WTC11 (cell line): ENCODE results near the gene MYL11. TPM values are rescaled to one million over a fixed set of nuclear protein-coding genes. Genes with fewer than 3 reads are reported as not detected.

Experiments used
- ATAC-seq: fragments of 200-7000 bp; cut with Tn5 transposase; 2 replicates; pipeline ENCODE4 v1.10.0; 2021; ENCODE audit warnings: mild to moderate bottlenecking, moderate library complexity
- CTCF ChIA-PET: fragments of 300-600 bp; sonication (Branson Sonifier 250); formaldehyde crosslinking; loops from one replicate; lab custom pipeline; 2021; ENCODE audit warnings: antibody characterized with exemption; lab: Charles Lee
- POLR2A ChIA-PET: fragments of 350-600 bp; sonication (Branson Sonifier 250); formaldehyde crosslinking; loops from one replicate; lab custom pipeline; 2021; ENCODE audit warnings: antibody characterized with exemption; lab: Charles Lee
- DNase-seq: peaks from one replicate; pipeline ENCODE4 v3.0.0; 2021; ENCODE audit warnings: low spot score
- H3K27ac Mint-ChIP-seq: 2 replicates; pipeline ENCODE4 v1.8.0; 2021; ENCODE audit warnings: mixed read lengths
- H3K27me3 Mint-ChIP-seq: 2 replicates; pipeline ENCODE4 v1.8.0; 2021; ENCODE audit warnings: low read depth, mild to moderate bottlenecking, moderate library complexity, mixed read lengths
- H3K36me3 Mint-ChIP-seq: 2 replicates; pipeline ENCODE4 v1.8.0; 2021; ENCODE audit warnings: mixed read lengths
- H3K4me1 Mint-ChIP-seq: 2 replicates; pipeline ENCODE4 v1.8.0; 2022; ENCODE audit warnings: mixed read lengths
- H3K4me3 Mint-ChIP-seq: 2 replicates; pipeline ENCODE4 v1.8.0; 2021; ENCODE audit warnings: mild to moderate bottlenecking, moderate library complexity, mixed read lengths
- H3K9me3 Mint-ChIP-seq: 2 replicates; pipeline ENCODE4 v1.8.0; 2021; ENCODE audit warnings: mixed read lengths
- ARID4B ChIP-seq: sonication (generic); formaldehyde crosslinking; IDR thresholded peaks from 2 replicates; pipeline ENCODE4 v1.8.0; 2023; ENCODE audit warnings: missing genetic modification reagents, mild to moderate bottlenecking, borderline replicate concordance
- ATF1 ChIP-seq: sonication (generic); formaldehyde crosslinking; IDR thresholded peaks from 2 replicates; pipeline ENCODE4 v1.8.1; 2023; ENCODE audit warnings: mild to moderate bottlenecking, moderate library complexity, missing genetic modification reagents
- CTCF ChIP-seq: fragments of 200-600 bp; IDR thresholded peaks from 2 replicates; pipeline ENCODE4 v1.8.0; 2022; ENCODE audit warnings: antibody characterized with exemption
- E2F1 ChIP-seq: sonication (generic); formaldehyde crosslinking; IDR thresholded peaks from 2 replicates; pipeline ENCODE4 v1.8.0; 2022; ENCODE audit warnings: mild to moderate bottlenecking, missing genetic modification reagents
- E2F4 ChIP-seq: sonication (generic); formaldehyde crosslinking; IDR thresholded peaks from 2 replicates; pipeline ENCODE4 v1.8.1; 2022; ENCODE audit warnings: low read depth, mild to moderate bottlenecking, moderate library complexity, missing genetic modification reagents, borderline replicate concordance
- ELF4 ChIP-seq: sonication (generic); formaldehyde crosslinking; IDR thresholded peaks from 2 replicates; pipeline ENCODE4 v1.8.1; 2022; ENCODE audit warnings: low read depth, mild to moderate bottlenecking, moderate library complexity, missing genetic modification reagents
- ERG ChIP-seq: fragments of 250-450 bp; sonication (Bioruptor Pico); IDR thresholded peaks from 2 replicates; pipeline ENCODE4 v1.8.0; 2021; ENCODE audit warnings: mild to moderate bottlenecking
- FOXJ3 ChIP-seq: sonication (generic); formaldehyde crosslinking; IDR thresholded peaks from 2 replicates; pipeline ENCODE4 v1.9.0; 2021; ENCODE audit warnings: missing genetic modification reagents, mild to moderate bottlenecking, borderline replicate concordance
- NFYB ChIP-seq: sonication (generic); formaldehyde crosslinking; conservative IDR thresholded peaks from 2 replicates; pipeline ENCODE4 v1.8.0; 2022; ENCODE audit warnings: low read depth, missing genetic modification reagents
- total RNA-seq: library from RNA; stranded (reverse); gene quantifications from 3 replicates; pipeline ENCODE4 v1.2.3, GENCODE V29; 2021
- TF ChIP-seq, protein P1 (sequence below): sonication (generic); formaldehyde crosslinking; IDR thresholded peaks from 2 replicates; pipeline ENCODE4 v1.8.0; 2022; ENCODE audit warnings: mild to moderate bottlenecking, missing genetic modification reagents
- TF ChIP-seq, protein P2 (sequence below): fragments of 250-450 bp; sonication (Bioruptor Pico); IDR thresholded peaks from 2 replicates; pipeline ENCODE4 v2.1.2; 2022; ENCODE audit warnings: mild to moderate bottlenecking, moderate library complexity

Gene MYL11
- total RNA-seq, 1 experiment from 2014 or later: 1.3 TPM

DNA sequence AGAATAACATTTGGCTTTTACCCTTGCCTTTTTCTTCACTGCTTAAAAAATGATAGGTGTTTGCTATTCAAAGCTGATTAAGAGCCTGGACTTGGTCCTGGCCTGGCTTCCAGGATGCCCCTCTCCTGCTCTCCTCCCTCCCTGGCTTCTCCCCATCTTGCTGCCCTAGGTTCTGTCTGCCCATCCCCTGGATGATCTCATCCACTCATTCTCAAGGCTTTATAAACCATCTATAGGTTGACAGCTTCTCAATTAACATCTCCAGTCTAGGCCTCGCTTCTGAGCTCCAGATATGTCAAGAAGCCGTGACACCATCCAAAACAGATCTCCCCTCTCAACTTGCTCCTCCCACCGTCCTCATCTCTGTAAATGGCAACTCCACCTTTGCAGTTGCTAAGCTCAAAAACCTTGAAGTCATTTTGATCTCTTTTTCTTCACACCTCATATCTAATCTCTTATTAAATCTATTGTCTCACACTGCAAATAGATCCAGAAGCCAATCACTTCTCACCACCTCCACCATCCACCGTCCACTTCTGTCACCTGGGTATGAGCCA is 41.5 kb downstream of the MYL11 start:
- ATAC-seq (no peak), DNase-seq (no peak)
- TF ChIP-seq NFYB (CRISPR knock-in tag): no peak
- no peak for TF ChIP-seq ATF1 (CRISPR knock-in tag)
- TF ChIP-seq CTCF: no peak
- TF ChIP-seq, protein P1, sequence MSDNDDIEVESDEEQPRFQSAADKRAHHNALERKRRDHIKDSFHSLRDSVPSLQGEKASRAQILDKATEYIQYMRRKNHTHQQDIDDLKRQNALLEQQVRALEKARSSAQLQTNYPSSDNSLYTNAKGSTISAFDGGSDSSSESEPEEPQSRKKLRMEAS: no peak
- TF ChIP-seq E2F1 (CRISPR knock-in tag): no peak
- TF ChIP-seq FOXJ3 (CRISPR knock-in tag): no peak
- TF ChIP-seq ERG (CRISPR knock-in tag): no peak
- TF ChIP-seq, protein P2, sequence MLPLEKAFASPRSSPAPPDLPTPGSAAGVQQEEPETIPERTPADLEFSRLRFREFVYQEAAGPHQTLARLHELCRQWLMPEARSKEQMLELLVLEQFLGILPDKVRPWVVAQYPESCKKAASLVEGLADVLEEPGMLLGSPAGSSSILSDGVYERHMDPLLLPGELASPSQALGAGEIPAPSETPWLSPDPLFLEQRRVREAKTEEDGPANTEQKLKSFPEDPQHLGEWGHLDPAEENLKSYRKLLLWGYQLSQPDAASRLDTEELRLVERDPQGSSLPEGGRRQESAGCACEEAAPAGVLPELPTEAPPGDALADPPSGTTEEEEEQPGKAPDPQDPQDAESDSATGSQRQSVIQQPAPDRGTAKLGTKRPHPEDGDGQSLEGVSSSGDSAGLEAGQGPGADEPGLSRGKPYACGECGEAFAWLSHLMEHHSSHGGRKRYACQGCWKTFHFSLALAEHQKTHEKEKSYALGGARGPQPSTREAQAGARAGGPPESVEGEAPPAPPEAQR: no peak
- no peak for TF ChIP-seq ARID4B (CRISPR knock-in tag)
- no peak for TF ChIP-seq ELF4 (CRISPR knock-in tag)
- TF ChIP-seq E2F4 (CRISPR knock-in tag): no peak
- Mint-ChIP-seq H3K27ac (no peak overlapping the region), H3K36me3 (peaks cover 31% of the 10 kb centered on the region), H3K4me3 (no peak overlapping the region), H3K9me3 (no peaks in the 10 kb centered on the region), H3K27me3 (no peaks in the 10 kb centered on the region), H3K4me1 (peaks cover 9% of the 10 kb centered on the region)
- ChIA-PET CTCF (interaction anchor here (0.6 to 5.7 kb wide), 4 partner anchors 14 to 599 kb away, joined by 3 to 73 read pairs (median 4); partner anchors contain the start of gene DCTPP1), POLR2A (no interaction called here)
